ENCODE results near the gene PCYT1A.

PCYT1A gene

DNA sequence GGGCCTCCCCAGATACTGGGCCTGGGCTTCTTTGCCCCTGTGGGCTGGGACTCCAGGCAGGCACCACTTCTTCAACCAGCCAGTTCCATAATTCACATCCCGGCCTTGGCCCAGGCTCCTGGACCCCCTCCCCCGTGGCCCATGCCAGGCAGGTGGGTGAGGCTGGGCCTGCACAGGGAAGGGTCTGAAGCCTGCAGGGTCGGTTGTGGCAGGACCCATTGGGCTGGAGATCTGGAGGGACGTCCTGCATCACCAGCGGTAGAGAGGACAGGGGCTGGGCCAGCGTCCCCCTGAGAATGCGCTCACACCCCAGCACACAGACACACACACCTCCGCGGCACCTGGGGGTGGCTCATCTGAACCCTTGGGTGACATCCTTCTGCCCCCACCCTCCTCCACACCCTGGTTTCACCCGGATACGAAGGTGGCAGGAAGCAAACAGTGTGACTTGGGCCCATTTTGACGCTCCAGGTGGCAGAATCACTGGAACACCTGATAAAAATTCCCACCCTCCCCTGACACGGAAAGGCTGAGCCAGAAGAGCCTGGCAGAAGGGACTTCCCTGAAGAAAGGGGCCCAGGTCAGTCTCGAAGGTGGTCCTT is 91.8 kb downstream of the PCYT1A start:
- H3K27me3 Mint-ChIP-seq (ENCODE audit: low read depth, poor library complexity) = no peaks in the 10 kb centered on the region
- H3K36me3 Mint-ChIP-seq (ENCODE audit: low read depth) = no peaks in the 10 kb centered on the region
- H3K4me1 Mint-ChIP-seq = peaks cover 23% of the 10 kb centered on the region
- TF ChIP-seq, protein P1, sequence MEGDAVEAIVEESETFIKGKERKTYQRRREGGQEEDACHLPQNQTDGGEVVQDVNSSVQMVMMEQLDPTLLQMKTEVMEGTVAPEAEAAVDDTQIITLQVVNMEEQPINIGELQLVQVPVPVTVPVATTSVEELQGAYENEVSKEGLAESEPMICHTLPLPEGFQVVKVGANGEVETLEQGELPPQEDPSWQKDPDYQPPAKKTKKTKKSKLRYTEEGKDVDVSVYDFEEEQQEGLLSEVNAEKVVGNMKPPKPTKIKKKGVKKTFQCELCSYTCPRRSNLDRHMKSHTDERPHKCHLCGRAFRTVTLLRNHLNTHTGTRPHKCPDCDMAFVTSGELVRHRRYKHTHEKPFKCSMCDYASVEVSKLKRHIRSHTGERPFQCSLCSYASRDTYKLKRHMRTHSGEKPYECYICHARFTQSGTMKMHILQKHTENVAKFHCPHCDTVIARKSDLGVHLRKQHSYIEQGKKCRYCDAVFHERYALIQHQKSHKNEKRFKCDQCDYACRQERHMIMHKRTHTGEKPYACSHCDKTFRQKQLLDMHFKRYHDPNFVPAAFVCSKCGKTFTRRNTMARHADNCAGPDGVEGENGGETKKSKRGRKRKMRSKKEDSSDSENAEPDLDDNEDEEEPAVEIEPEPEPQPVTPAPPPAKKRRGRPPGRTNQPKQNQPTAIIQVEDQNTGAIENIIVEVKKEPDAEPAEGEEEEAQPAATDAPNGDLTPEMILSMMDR (IDR thresholded peaks at IDR 0.05) = no peak
- DNase-seq = no peak
- no peak overlapping the region for H3K4me3 Mint-ChIP-seq
- H3K9me3 Mint-ChIP-seq = no peaks in the 10 kb centered on the region
- no peak overlapping the region for H3K27ac Mint-ChIP-seq

GRCh38 chr3:196194542-196194915 is 93.0 kb downstream of the PCYT1A start:
- Mint-ChIP-seq H3K4me3 (no peak overlapping the region), H3K27me3 (ENCODE audit: low read depth, poor library complexity) (no peaks in the 10 kb centered on the region), H3K27ac (no peak overlapping the region), H3K9me3 (no peaks in the 10 kb centered on the region), H3K4me1 (peaks cover 23% of the 10 kb centered on the region), H3K36me3 (ENCODE audit: low read depth) (no peaks in the 10 kb centered on the region)
- DNase-seq = no peak
- TF ChIP-seq, protein P1 (IDR thresholded peaks at IDR 0.05) = no peak

DNA sequence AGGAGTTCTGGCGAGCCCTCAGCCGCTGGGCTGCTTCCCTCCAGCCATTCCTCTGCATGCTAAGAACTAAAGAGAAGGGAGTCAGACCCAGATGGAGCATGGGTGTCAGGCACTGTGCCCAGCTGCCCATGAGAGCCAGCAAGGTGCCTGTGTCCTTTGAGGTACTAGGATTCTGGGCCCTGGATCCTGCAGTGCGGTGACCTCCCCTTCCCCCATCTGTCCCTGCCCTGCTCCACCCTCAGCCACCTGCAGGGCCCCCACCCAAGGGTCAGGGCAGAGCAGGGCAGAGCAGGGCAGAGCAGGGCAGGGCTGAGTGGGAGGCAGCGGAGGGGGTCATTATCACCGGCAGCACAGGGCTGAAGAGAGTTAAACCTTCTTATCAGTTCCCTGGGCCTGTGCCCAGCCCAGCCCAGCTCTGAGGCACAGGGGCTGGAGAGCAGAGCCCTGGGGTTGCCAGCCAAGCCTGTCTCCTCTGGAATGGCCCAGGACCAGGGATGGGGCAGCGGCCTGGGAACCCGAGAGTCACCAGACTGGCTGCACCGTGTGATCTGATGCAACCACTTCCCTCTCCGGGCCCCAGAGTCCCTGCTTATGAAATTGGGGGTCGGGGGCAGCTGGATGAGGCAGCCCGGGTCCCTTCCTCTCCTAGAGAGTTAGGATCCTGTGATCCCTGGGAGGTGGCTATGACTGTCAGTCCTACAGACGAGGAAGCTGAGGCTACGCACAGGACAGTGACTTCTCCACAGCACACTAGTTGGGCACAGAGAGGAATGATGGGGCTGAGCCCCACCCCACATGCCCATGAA is 93.6 kb downstream of the PCYT1A start:
- Mint-ChIP-seq H3K4me3 (no peak overlapping the region), H3K36me3 (ENCODE audit: low read depth) (no peaks in the 10 kb centered on the region), H3K27me3 (ENCODE audit: low read depth, poor library complexity) (no peaks in the 10 kb centered on the region), H3K27ac (no peak overlapping the region), H3K4me1 (peaks cover 23% of the 10 kb centered on the region), H3K9me3 (no peaks in the 10 kb centered on the region)
- TF ChIP-seq, protein P1 (IDR thresholded peaks at IDR 0.05) = no peak
- no peak for DNase-seq

- Mint-ChIP-seq H3K27ac (no peak overlapping the region), H3K4me3 (no peak overlapping the region), H3K27me3 (ENCODE audit: low read depth, poor library complexity) (no peaks in the 10 kb centered on the region), H3K9me3 (no peaks in the 10 kb centered on the region), H3K4me1 (peaks cover 23% of the 10 kb centered on the region), H3K36me3 (ENCODE audit: low read depth) (no peaks in the 10 kb centered on the region)
- TF ChIP-seq, protein P1 (IDR thresholded peaks at IDR 0.05) = no peak
- DNase-seq = no peak
These were observed 94.3 kb downstream of the PCYT1A start for GRCh38 chr3:196193133-196193735.

- peaks cover 23% of the 10 kb centered on the region for H3K4me1 Mint-ChIP-seq
- H3K9me3 Mint-ChIP-seq = no peaks in the 10 kb centered on the region
- DNase-seq = no peak
- H3K27me3 Mint-ChIP-seq (ENCODE audit: low read depth, poor library complexity) = no peaks in the 10 kb centered on the region
- H3K4me3 Mint-ChIP-seq = no peak overlapping the region
- H3K27ac Mint-ChIP-seq = no peak overlapping the region
- no peaks in the 10 kb centered on the region for H3K36me3 Mint-ChIP-seq (ENCODE audit: low read depth)
- TF ChIP-seq, protein P1 (IDR thresholded peaks at IDR 0.05) = no peak
These were observed 94.9 kb downstream of the PCYT1A start for GRCh38 chr3:196192524-196193051.

Measured in nephron progenitor cell (in vitro differentiated cells).